Endothelial cell (in vitro differentiated cells): ENCODE measurements around the gene KCNIP1. TPM values are rescaled to one million over a fixed set of nuclear protein-coding genes. Genes with fewer than 3 reads are reported as not detected.
A peak's percentile ranks its signal among the peaks of the same experiment; 100 is the strongest.

Experiments used
- DNase-seq: peaks from one replicate; pipeline ENCODE4 v3.0.0; 2021; ENCODE audit warnings: low spot score
- H3K27ac Mint-ChIP-seq: one replicate; pipeline ENCODE4 v1.8.0; 2021; ENCODE audit warnings: mixed read lengths, inconsistent platforms; ENCODE audit not compliant: unreplicated experiment
- H3K27me3 Mint-ChIP-seq: one replicate; pipeline ENCODE4 v1.8.0; 2021; ENCODE audit warnings: mild to moderate bottlenecking, moderate library complexity, mixed read lengths, inconsistent platforms; ENCODE audit not compliant: unreplicated experiment
- H3K36me3 Mint-ChIP-seq: one replicate; pipeline ENCODE4 v1.8.0; 2021; ENCODE audit warnings: mild to moderate bottlenecking, low read depth, mixed read lengths, inconsistent platforms; ENCODE audit not compliant: unreplicated experiment
- H3K4me1 Mint-ChIP-seq: one replicate; pipeline ENCODE4 v1.8.0; 2021; ENCODE audit warnings: mild to moderate bottlenecking, mixed read lengths, inconsistent platforms; ENCODE audit not compliant: unreplicated experiment
- H3K4me3 Mint-ChIP-seq: one replicate; pipeline ENCODE4 v1.8.0; 2021; ENCODE audit warnings: mild to moderate bottlenecking, mixed read lengths, inconsistent platforms; ENCODE audit not compliant: unreplicated experiment
- H3K9me3 Mint-ChIP-seq: one replicate; pipeline ENCODE4 v1.8.0; 2021; ENCODE audit warnings: mixed read lengths, inconsistent platforms; ENCODE audit not compliant: unreplicated experiment
- CTCF ChIP-seq: fragments of 200-600 bp; sonication (generic); IDR thresholded peaks from one replicate; pipeline ENCODE4 v1.5.0; 2021; ENCODE audit warnings: antibody characterized with exemption; ENCODE audit not compliant: unreplicated experiment
- total RNA-seq: library from RNA; stranded (reverse); fragmentation: NEBNext Ultra II Directional; extraction: Animal tissue kit (Norgen Biotek cat#: 25700); gene quantifications from one replicate; pipeline ENCODE4 v1.2.1, GENCODE V29; 2021; ENCODE audit not compliant: unreplicated experiment

The KCNIP1 gene
- total RNA-seq, 1 donor from 2014 or later: 6.1 TPM

GRCh38 chr5:170579601-170580000 lies 75.8 kb downstream of the KCNIP1 start:
- Mint-ChIP-seq H3K36me3 (peaks cover 9% of the 10 kb centered on the region), H3K4me1 (peaks cover 5% of the 10 kb centered on the region), H3K4me3 (no peak overlapping the region), H3K9me3 (no peaks in the 10 kb centered on the region), H3K27ac (no peak overlapping the region), H3K27me3 (peaks cover 2% of the 10 kb centered on the region)
- TF ChIP-seq CTCF: no peak
- DNase-seq: no peak

GRCh38 chr5:170581211-170581610 lies 77.4 kb downstream of the KCNIP1 start:
- Mint-ChIP-seq H3K9me3 (no peaks in the 10 kb centered on the region), H3K27ac (no peak overlapping the region), H3K4me1 (peaks cover 2% of the 10 kb centered on the region), H3K36me3 (peaks cover 9% of the 10 kb centered on the region), H3K4me3 (no peak overlapping the region), H3K27me3 (peaks cover 2% of the 10 kb centered on the region)
- TF ChIP-seq CTCF: no peak
- no peak for DNase-seq

GRCh38 chr5:170582644-170583330 lies 79.0 kb downstream of the KCNIP1 start:
- peaks cover 2% of the 10 kb centered on the region for H3K27me3 Mint-ChIP-seq
- no peaks in the 10 kb centered on the region for H3K9me3 Mint-ChIP-seq
- TF ChIP-seq CTCF: no peak
- peaks cover 13% of the 10 kb centered on the region for H3K36me3 Mint-ChIP-seq
- no peak overlapping the region for H3K4me3 Mint-ChIP-seq
- H3K27ac Mint-ChIP-seq: no peak overlapping the region
- DNase-seq: no peak
- H3K4me1 Mint-ChIP-seq: peaks cover 5% of the 10 kb centered on the region

GRCh38 chr5:170584003-170584402 lies 80.2 kb downstream of the KCNIP1 start:
- Mint-ChIP-seq H3K36me3 (peaks cover 8% of the 10 kb centered on the region), H3K4me3 (no peak overlapping the region), H3K27me3 (peaks cover 2% of the 10 kb centered on the region), H3K9me3 (no peaks in the 10 kb centered on the region), H3K27ac (peak overlapping the region; percentile 24), H3K4me1 (peaks cover 5% of the 10 kb centered on the region)
- DNase-seq: no peak
- no peak for TF ChIP-seq CTCF

GRCh38 chr5:170584450-170585058 lies 80.7 kb downstream of the KCNIP1 start:
- Mint-ChIP-seq H3K4me3 (no peak overlapping the region), H3K9me3 (no peaks in the 10 kb centered on the region), H3K27ac (no peak overlapping the region), H3K27me3 (peaks cover 5% of the 10 kb centered on the region), H3K4me1 (peaks cover 5% of the 10 kb centered on the region), H3K36me3 (peaks cover 11% of the 10 kb centered on the region)
- no peak for DNase-seq
- no peak for TF ChIP-seq CTCF
